GM23338 (cell line): ENCODE data around the gene CAPN9.

Experiments used
- CTCF ChIP-seq, 2 experiments: fragments of 200-600 bp in 1 of 2; sonication (generic) in 1 of 2; conservative IDR thresholded peaks; 2 replicates each; pipeline versions ENCODE4 v1.5.1 to v1.6.1; 2016 to 2017; ENCODE audit warnings: antibody characterized with exemption in 2 of 2, low read depth in 2 of 2, mild to moderate bottlenecking in 2 of 2, moderate library complexity in 1 of 2
- REST ChIP-seq: IDR thresholded peaks from one replicate; pipeline ENCODE4 v1.6.1; 2018; ENCODE audit warnings: antibody characterized with exemption; ENCODE audit not compliant: unreplicated experiment

- no peak for TF ChIP-seq CTCF (conservative IDR thresholded peaks at IDR 0.05; ENCODE audit: low read depth in 2 of 2)
- TF ChIP-seq REST = no peak
Measured at GRCh38 chr1:230823426-230823825, 76.2 kb downstream of the CAPN9 start.
